ENCODE results near the gene NFIA. TPM values are rescaled to one million over a fixed set of nuclear protein-coding genes. Genes with fewer than 3 reads are reported as not detected.

Gene NFIA
- total and polyA plus RNA-seq, 2 donors (not counting 1 experiment from before 2014, with no cell fraction given), result 5.4 to 11.0 TPM

GRCh38 chr1:61163355-61163754 lies 81.0 kb downstream of the NFIA start:
- Histone ChIP-seq H3K79me2 (ENCODE audit: control insufficient read depth, insufficient read depth, low read length) (no peaks in the 10 kb centered on the region), H3K27me3 (ENCODE audit: control insufficient read depth, insufficient read depth, low read length) (no peaks in the 10 kb centered on the region), H3K9ac (ENCODE audit: insufficient read depth, low read length) (no peak overlapping the region), H2AFZ (ENCODE audit: low read length) (no peak overlapping the region), H3K4me1 (ENCODE audit: control insufficient read depth, extremely low read depth, insufficient read depth, low read length) (peaks cover 7% of the 10 kb centered on the region), H3K4me3 (replicated peaks in 1 of 4; ENCODE audit: control extremely low read depth in 1 of 4, insufficient read depth in 1 of 4, low read depth in 3 of 4, low read length in 4 of 4) (no peak overlapping the region), H4K20me1 (ENCODE audit: control insufficient read depth, extremely low read depth, insufficient read depth, low read length) (no peaks in the 10 kb centered on the region), H3K27ac (ENCODE audit: insufficient read depth, low read length) (no peak overlapping the region), H3K4me2 (ENCODE audit: extremely low read depth, insufficient read depth, low read length) (no peak overlapping the region), H3K9me3 (ENCODE audit: control insufficient read depth, insufficient read depth, low read depth, low read length) (no peaks in the 10 kb centered on the region), H3K36me3 (ENCODE audit: control insufficient read depth, insufficient read depth, low read length) (no peaks in the 10 kb centered on the region)
- TF ChIP-seq, protein P1, sequence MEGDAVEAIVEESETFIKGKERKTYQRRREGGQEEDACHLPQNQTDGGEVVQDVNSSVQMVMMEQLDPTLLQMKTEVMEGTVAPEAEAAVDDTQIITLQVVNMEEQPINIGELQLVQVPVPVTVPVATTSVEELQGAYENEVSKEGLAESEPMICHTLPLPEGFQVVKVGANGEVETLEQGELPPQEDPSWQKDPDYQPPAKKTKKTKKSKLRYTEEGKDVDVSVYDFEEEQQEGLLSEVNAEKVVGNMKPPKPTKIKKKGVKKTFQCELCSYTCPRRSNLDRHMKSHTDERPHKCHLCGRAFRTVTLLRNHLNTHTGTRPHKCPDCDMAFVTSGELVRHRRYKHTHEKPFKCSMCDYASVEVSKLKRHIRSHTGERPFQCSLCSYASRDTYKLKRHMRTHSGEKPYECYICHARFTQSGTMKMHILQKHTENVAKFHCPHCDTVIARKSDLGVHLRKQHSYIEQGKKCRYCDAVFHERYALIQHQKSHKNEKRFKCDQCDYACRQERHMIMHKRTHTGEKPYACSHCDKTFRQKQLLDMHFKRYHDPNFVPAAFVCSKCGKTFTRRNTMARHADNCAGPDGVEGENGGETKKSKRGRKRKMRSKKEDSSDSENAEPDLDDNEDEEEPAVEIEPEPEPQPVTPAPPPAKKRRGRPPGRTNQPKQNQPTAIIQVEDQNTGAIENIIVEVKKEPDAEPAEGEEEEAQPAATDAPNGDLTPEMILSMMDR (conservative IDR thresholded peaks at IDR 0.05 in 1 of 2, IDR thresholded peaks at IDR 0.05 in 1 of 2; ENCODE audit: low read depth in 1 of 2, low read length in 2 of 2), result no peak
- TF ChIP-seq EZH2 (IDR thresholded peaks at IDR 0.05; ENCODE audit: low read length, missing control alignments), result no peak
- DNase-seq (ENCODE audit: low read depth in 2 of 2), result no peak

- Histone ChIP-seq H3K9me3 (ENCODE audit: control insufficient read depth, insufficient read depth, low read depth, low read length) (no peaks in the 10 kb centered on the region), H2AFZ (ENCODE audit: low read length) (no peak overlapping the region), H3K4me2 (ENCODE audit: extremely low read depth, insufficient read depth, low read length) (no peak overlapping the region), H3K27ac (ENCODE audit: insufficient read depth, low read length) (no peak overlapping the region), H4K20me1 (ENCODE audit: control insufficient read depth, extremely low read depth, insufficient read depth, low read length) (no peaks in the 10 kb centered on the region), H3K4me3 (replicated peaks in 1 of 4; ENCODE audit: control extremely low read depth in 1 of 4, insufficient read depth in 1 of 4, low read depth in 3 of 4, low read length in 4 of 4) (no peak overlapping the region), H3K27me3 (ENCODE audit: control insufficient read depth, insufficient read depth, low read length) (no peaks in the 10 kb centered on the region), H3K4me1 (ENCODE audit: control insufficient read depth, extremely low read depth, insufficient read depth, low read length) (peaks cover 7% of the 10 kb centered on the region), H3K36me3 (ENCODE audit: control insufficient read depth, insufficient read depth, low read length) (no peaks in the 10 kb centered on the region), H3K79me2 (ENCODE audit: control insufficient read depth, insufficient read depth, low read length) (no peaks in the 10 kb centered on the region), H3K9ac (ENCODE audit: insufficient read depth, low read length) (no peak overlapping the region)
- no peak for DNase-seq (ENCODE audit: low read depth in 2 of 2)
- TF ChIP-seq EZH2 (IDR thresholded peaks at IDR 0.05; ENCODE audit: low read length, missing control alignments), result no peak
- TF ChIP-seq, protein P1 (conservative IDR thresholded peaks at IDR 0.05 in 1 of 2, IDR thresholded peaks at IDR 0.05 in 1 of 2; ENCODE audit: low read depth in 1 of 2, low read length in 2 of 2), result no peak
Observed at GRCh38 chr1:61165402-61165801, 83.0 kb downstream of the NFIA start.

- no peak overlapping the region for H3K4me3 ChIP-seq (replicated peaks in 1 of 4; ENCODE audit: control extremely low read depth in 1 of 4, insufficient read depth in 1 of 4, low read depth in 3 of 4, low read length in 4 of 4)
- H3K9me3 ChIP-seq (ENCODE audit: control insufficient read depth, insufficient read depth, low read depth, low read length), result no peaks in the 10 kb centered on the region
- H2AFZ ChIP-seq (ENCODE audit: low read length), result no peak overlapping the region
- H3K36me3 ChIP-seq (ENCODE audit: control insufficient read depth, insufficient read depth, low read length), result no peaks in the 10 kb centered on the region
- H3K27me3 ChIP-seq (ENCODE audit: control insufficient read depth, insufficient read depth, low read length), result no peaks in the 10 kb centered on the region
- peaks cover 7% of the 10 kb centered on the region for H3K4me1 ChIP-seq (ENCODE audit: control insufficient read depth, extremely low read depth, insufficient read depth, low read length)
- TF ChIP-seq, protein P1 (conservative IDR thresholded peaks at IDR 0.05 in 1 of 2, IDR thresholded peaks at IDR 0.05 in 1 of 2; ENCODE audit: low read depth in 1 of 2, low read length in 2 of 2), result no peak
- no peak for TF ChIP-seq EZH2 (IDR thresholded peaks at IDR 0.05; ENCODE audit: low read length, missing control alignments)
- DNase-seq (ENCODE audit: low read depth in 2 of 2), result no peak
- H3K9ac ChIP-seq (ENCODE audit: insufficient read depth, low read length), result no peak overlapping the region
- no peaks in the 10 kb centered on the region for H3K79me2 ChIP-seq (ENCODE audit: control insufficient read depth, insufficient read depth, low read length)
- no peak overlapping the region for H3K4me2 ChIP-seq (ENCODE audit: extremely low read depth, insufficient read depth, low read length)
- H4K20me1 ChIP-seq (ENCODE audit: control insufficient read depth, extremely low read depth, insufficient read depth, low read length), result no peaks in the 10 kb centered on the region
- H3K27ac ChIP-seq (ENCODE audit: insufficient read depth, low read length), result no peak overlapping the region
Observed at GRCh38 chr1:61167309-61167708, 84.9 kb downstream of the NFIA start.

All from fibroblast of lung (primary cell).